Right forelimb (tissue), 1 donor: ENCODE data around the gene RBKS.

Experiments
- DNase-seq: peaks from one replicate; pipeline ENCODE4 v3.0.0-alpha.2; 2018

RBKS gene

DNA sequence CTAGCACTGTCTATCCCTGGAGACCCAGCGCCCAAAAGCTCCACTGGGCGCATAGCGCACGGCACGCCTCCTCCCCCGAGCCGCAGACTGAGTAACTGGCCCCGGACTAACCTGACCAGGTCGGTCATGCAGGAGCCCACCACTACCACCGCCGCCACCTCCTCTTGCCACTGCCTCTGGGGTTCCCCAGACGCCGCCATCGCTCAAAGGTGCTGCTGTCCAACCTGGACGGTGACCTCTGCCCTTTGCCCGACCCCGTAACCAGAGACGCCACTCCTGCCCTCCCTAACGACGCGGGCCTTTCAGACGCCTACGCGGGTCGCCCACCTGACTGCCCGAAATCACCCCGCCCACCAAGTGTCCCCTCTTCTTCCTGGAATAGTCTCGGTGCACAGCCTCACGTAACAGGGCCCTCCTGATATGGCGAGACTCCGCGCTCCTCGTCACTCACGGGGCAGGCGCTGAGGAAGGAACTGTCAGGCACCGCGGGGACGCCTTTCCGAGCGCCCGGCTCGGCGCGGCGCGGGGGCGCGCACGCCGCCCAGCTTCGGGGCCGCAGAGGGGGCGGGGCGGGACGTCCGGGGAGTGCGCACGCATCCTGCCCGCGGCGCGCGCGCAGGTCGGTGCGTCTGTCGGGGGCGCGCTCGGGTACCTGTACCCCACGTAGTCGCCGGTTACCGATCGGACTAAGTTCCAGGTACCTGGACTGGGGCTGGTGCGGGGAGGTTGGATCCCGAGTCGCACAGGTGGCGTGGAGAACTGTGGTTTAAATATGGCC is at the start of gene RBKS, which contains the start of gene BABAM2:
TSS of gene RBKS (minus strand) at position 242 of the 778 bp plus-strand sequence. CDS start at position 200, 42 bp downstream.
TSS of gene BABAM2 (plus strand) at position 584 of the 778 bp plus-strand sequence. CDS start 3,828 bp downstream, outside the sequence.
- peak; percentile 93 for DNase-seq

DNA sequence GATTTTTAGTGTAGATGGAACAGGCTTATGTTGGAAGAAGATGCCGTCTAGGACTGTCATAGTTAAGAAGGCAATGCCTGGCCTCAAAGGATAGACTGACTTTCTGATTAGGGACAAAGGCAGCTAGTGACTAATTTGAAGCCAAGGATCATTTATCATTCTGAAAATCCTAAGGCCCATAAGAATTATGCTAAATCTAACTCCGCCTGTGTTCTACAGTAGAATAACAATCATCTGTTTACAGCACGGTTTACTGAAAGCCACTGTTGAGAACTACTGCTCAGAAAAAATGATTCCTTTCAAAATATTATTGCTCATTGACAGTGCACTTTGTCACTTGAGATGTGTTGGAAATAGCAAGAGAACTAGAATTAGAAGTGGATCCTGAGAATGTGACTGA is 44.8 kb upstream of the RBKS start:
- no peak for DNase-seq

DNA sequence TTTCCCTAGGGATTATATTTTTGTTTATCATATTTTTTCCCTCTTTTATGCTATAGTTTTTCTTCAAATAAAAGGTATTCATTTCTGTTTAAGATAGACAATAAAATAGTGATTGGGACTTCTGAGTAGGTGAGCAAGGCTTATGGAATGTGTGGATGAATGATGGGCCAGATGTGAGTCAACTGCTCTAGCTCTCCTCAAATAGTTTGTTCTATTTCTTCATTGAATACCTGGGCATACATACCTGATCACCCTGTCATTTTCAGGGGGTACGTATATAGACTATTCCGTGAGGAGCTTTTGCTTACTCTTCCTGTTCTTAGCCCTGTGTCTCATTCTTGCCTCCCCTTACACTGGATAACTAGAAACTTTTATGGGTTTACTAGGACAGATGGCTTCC is 42.2 kb upstream of the RBKS start:
- no peak for DNase-seq

DNA sequence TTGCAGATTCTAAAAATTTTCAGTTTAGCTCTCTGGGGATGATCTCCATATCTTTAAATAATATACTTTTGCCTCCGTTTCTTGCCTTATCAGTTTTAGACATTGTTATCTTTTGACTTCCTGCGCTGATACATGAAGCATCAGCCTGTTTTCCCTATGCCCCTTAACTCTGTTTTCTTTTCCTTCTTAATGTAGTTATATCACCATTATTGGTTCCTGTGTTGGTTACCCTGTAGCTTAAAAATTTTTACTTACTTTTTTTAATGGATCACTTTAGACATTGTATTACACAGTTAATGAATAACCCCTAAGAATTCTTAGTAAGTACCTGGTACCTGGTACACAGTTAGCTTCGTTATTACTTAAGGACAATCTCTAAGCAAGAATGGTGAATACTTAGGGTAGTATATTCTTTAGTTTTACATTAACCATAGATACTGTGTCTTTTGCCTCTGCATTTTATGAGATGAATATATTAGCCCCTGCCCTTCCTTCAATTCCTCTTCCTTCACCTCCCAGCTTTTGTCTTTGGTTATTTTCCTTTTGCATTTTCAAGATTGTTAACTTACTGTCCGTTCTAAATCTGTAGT is 41.3 kb upstream of the RBKS start:
- DNase-seq = no peak

DNA sequence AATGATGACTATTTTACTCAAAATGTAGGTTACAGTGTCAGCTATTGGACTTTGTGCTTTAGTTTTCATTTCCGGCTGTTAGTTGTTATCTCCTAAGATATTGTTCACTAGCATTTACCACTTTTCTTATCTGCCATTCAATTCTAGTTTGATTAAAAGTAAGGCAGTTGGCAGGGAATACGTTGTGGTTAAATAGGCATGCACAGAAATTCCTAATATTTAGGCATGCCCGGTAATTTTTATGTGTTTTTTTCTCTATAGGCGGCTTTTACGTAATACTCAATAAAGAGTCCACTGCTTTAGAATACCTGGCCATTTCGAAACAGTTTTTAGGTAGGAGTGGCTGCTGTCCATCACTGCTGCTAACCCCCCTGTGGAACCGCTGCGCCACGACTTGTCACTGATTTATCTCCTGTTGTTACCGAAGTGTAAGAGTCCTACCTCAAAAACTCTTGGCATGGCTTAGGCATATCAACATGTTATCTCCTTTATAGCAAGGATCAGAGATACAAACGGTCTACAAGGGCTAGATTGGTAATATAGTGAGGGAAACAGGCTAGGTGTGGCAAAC is 39.8 kb upstream of the RBKS start:
- no peak for DNase-seq

DNA sequence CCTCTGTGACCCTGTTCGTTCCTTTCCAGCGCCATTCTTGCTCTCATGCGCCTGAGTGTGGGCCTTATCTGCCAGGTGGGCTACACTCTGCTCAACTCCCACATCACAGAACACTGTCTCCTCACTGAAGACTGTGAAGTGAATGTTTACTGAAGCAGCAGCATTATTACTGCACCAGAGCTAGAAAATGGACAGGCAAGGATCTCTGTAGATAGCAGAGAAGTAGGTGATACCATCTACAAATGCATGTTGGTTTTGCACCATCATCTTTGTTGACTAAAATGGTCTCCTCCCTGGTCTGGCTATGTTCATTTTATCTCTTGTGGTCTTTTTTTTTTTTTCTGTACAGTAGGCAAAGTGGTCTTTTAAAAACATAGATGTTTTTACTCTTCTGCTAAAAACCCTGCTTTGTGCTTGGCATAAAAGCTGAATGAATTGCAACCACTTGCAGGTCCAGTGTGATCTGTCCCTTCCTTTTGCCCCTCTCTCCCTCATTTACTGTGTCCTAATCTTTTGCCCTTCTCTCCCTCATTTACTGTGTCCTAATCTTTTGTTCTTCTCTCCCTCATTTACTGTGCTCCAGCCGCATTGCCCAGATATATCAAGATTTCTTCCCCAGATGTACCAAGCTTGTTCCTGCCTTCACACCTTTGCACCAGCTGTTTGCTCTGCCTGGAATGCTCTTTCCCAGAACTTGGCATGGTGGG is 35.7 kb upstream of the RBKS start:
- DNase-seq = no peak

DNA sequence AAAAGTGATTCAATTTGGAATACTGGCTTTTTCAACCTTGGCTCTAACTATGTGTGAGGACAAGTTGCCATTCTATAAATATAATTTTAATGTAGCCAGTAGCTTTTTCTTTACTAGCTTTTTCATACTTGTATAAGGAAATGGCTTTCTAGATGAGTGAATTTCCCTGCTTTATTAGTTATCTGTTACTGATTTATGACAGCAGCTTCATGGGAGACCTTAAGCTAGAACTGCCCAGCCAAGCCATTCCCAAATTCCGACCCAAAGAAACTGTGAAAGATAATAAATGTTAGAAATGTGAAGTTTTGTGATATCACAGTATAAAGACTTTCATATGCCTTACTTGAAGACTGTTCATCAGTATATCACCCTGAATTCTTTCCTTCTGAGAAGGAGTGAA is 32.7 kb upstream of the RBKS start:
- no peak for DNase-seq

DNA sequence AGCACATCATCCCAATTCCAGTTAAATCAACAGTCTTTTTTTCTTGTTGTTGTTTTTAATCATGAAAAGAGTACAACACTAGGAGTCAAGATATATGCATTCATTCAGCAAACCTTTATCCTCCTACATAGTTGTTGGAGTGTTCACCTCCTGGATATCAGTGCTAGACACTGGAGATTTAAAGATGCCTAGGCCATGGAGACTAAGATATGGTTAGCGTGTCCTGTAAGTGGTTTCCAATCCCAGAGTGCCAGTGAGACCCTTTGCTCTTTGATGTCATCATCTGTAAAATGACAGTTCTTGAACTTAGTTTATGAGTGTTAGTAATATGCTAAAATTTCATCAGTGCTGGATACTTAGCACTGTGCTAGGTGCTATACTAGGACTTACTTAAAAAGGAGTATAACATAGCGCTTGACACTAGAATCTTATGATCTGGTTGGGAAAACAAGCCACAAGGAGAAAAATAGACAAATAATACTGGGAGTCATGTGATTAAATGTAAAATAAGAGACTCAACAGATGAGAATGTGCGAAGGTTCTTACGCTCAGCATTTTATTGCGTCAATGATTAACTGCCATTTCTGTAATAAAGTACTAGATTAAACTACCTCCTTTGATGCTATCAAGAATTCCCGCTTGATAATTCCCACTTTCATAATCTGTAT is 31.8 kb upstream of the RBKS start:
- DNase-seq = no peak

DNA sequence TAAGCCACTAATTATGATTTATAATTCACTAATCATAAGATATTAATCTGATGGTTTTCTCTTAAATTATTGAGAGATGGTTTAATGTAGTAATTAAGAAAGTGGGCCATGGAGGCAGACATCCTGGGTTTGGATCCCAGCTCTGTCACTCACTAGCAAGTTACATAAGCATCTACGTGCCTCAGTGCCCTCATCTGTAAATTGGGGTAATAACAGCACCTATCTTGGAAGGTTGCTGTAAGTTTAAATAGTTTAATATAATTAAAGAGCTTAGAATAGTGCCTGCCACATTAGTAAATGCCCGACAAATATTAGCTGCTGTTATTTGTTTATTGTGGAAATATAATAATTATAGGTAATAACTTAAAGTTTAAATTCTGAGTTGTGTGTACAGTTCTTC is 31.2 kb upstream of the RBKS start:
- DNase-seq = no peak

DNA sequence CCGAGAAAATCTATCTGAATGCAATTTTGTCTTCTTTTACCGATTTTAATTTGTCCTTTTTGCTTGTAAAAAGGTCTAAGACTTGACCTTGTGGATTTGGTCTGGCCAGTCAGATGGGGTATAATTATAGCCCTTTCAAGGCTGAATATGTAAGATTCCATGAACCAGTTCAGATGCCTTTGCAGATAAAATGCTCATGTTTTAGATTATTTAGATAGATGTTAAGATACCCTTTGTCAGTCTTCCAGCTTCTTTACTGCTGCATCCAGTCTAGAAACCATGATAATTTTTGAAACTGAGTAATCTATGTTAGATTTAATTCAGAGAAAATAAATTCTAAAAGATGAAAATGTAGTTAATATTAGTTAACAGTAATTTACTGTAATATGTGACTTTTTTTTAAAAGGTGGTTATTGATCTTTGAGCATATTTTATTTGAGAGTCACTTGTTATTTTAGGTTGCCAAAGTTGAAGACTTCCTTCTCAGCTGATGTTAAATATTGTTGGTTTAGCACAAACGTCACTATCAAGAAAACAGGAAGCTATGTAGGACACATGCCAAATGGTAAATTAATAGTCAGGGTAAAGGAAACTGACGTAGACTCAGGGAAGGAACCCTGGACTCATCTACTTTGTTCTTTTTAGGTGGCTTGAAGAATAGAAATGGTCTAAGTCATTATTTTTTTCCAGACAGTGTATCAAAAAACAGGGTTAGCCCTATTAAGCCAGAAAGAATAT is 30.1 kb upstream of the RBKS start:
- DNase-seq = no peak

DNA sequence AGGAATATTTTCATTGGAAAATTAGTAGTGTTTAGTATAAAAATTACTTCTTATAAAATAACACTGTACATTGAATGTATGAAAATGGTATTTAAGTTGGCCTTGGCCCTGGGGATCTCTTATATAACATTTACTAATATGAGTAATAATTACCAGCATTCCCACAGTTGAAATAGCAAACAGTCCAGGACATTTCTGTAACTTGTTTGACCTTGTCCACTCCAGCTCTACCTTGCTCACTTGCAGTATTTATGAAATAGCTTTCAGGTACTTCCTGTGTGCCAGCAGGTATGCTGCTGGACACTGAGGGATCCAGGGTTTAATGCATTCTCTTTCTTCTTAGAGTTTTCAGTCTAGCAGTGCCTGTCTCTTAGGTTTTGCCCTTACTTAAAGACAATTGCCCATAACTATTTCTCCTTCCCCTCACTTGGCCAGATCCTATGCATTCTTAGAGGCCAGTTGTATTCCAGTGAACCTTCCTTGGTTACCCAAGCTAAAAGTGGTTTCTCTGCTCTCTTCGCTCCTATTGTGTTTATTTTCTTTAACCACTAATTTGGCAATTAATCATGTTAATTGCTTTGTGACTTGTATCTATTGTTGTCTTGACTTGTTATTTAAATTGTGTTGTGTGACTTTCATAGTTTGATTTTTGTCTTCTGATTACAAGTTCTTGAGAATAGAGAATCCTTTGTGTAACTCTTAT is 26.3 kb upstream of the RBKS start:
- DNase-seq = no peak

DNA sequence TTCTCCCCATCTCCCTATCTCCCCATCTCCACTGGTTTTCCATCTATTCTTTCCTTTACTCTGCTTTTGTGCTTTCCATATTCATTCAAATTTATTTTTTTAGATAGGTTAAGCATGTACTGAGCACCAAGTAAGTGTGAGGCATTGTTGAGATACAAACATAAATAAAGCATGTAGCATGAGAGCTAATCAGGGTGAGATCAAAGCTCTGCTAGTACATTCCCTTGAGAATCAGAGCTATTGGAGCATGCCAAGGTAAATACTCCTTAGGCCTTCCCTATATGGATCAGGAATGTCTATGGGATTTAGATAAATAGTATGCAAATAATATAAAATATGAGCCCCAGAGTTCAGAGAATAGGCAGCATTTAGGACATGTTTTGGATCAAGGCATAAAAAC is 25.7 kb upstream of the RBKS start:
- DNase-seq = no peak

DNA sequence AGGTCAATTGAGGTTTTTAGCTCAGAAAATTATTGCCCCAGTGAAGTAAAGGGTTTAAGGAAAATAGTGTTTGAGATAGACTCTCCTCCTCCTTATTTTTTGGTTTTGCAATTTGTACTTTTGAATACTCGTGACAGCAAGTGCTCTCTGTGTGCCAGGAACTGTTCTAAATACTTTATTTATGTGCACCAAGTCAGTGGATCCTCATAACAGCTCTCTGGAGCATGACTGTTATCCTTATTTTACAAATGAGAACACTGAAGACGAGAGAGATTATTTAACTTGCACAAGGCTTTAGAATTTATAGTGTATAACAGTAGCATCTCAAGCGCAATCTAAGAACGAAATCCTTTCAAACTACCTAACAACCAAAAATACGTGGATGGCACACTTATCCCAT is 25.0 kb upstream of the RBKS start:
- DNase-seq = no peak

DNA sequence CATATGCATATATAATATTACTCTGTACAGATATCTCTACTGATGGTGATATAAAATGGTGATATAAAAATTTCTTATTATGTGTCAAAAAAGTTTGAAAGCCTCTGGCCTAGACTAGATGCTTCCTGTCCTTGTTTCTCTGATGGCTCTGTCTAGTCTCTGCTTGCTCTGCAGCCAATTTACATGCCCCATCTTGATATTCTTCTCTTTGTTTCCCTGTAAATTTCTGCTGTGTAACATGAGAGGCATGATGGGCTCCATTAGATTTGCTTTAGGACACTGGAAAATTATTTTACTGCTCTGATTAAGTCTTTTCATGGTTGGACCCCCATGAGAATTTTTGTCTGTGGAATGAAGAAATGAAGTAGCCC is 24.6 kb upstream of the RBKS start:
- DNase-seq = no peak

DNA sequence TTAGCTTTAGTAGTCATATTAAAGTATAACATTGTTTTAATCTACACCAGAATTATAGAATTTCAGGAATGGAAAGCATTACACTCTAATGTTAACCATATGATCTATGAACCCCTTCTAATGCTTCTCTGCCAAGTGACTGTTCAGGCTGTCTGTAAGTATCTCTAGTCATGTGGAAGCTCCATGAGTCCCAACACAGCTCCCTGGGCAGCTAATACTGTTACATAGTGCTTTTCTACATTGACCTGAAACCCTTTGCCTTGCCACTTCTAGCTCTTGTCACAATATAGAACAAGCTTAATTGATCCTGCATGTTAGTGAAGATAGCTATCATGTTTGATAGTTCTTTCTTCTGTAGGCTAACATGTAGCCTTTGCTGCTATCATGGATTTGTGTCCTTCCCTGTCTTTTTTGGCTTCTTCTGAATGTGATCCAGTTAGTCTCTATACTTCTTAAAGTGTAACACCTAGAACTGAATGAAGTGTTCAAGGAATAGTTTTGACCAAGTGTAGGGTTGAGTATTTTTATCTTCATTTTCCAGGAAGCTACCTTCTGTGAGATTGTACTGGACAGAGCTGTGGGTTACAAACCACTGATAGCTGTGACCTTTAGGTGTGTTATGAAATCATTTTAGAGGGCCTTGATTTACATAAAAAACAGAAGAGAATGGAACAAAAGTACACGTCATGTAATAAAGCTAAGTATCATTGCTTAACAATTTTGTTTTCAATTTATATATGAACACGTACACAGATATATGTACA is 24.0 kb upstream of the RBKS start:
- DNase-seq = no peak

DNA sequence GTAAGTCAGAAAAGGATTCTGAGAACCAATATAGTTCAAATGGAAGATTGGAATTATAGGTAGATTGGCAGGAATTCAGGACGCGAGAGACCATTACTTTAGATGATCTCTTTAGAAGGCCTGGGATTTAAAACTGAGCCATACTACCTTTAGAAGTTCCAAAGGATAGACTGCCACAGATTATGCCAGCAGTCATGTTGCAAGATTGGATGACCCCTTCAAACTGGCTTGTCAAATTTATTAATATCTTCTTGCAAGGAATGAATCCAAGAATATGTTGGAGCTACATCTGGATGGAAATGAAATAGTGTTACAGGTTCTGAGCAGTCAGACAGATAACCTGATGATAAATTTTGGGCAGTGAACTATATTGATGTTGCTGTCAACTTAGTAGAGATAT is 22.3 kb upstream of the RBKS start:
- DNase-seq = no peak

DNA sequence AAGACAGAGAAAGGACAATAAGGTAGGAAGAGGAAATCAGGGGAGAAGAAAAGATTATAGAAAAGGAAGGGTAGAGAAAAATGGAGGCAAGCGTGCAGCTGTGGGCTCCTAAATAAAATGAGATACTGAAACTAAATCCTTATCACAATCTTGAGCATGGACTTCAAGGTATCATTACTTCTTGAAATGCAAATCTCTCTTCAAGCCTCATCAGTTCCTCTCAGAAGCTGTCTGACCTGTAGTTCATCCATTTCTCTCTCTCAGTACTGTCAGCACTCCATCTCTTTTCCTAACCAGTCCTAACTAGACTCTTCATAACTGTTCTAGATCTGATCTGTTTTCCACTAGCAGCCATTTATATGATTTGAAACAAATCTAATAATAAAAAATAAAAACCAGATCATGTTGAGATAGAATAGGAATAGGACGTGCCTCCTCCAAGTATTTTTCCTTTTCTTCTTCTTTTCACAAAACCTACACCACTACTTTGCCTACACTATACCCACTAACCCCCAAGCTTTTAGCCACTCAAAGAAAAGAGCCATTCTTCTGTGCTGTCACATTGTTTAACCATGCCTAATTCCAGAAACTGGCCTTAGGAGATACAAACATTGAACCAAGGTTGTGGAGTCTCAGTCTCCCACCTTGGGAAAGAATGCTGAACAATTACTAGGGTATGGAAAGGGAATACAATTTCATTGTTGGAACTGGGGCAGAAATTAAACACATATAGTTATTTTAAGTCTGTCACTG is 21.4 kb upstream of the RBKS start:
- no peak for DNase-seq

DNA sequence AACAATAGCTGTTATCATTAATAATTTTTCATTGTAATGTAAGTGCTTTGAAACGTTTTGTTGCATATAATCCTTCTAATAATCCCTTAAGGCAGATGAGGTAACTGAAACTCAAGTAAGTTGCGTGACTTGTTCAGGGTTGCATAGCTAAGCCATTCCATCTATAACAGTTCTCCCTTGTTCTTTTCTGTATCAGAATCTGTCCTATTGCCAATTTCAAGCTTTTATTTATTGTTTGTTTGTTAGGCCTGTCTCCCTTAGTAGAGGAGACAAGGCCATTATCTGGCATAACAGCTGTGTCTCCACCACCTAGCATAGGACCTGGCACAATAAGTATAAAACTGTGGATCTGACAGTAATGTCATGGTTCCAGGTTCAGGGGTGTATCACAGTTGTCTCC is 19.7 kb upstream of the RBKS start:
- no peak for DNase-seq

DNA sequence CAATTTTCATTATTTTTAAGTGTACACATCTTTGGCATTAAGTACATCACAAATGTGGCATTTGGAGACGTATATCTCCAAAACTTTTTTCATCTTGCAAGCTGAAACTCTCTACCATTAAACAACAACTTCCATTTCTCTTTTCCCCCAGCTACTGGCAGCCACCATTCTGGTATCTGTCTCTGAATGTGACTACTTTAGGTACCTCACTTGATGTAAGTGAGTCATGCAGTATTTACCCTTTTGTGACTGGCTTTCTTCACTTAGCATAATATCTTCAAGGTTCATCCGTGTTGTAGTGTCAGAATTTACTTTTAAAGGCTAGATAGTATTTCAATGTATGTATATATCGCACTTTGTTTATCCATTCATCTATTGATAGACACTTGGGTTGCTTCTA is 17.4 kb upstream of the RBKS start:
- DNase-seq = no peak

DNA sequence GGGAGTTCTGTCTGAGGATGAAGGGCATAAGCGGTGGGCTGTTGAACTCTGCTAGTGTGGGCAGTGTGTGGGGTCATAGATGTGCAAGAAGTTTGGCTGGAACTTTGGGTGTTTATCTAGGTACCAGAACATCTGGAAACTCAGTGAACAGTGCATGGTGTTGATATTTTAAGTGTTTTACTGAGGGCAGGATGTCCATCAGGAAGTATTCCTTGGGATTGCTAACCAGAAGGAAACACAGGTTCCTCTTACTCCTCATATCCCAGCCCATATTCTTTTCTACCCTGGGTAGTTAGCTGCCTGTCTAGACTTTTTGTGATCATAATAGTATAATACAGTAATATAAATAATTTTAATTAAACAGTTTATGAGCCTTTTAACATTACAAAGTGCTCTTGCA is 15.9 kb upstream of the RBKS start:
- no peak for DNase-seq

DNA sequence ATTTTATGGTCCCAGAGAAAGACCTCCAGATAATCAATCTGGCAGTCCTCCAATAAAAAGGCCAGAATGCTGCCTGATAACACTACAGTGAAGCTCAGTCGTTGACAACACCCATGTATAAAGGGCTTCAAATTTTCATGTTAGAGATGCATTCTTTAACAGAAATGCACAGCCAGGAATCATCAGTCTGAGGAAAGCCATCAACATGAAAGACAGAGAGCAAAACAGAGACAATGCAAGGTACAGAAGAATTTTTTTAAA is 14.1 kb upstream of the RBKS start:
- no peak for DNase-seq
